ENCODE measurements around the gene BSDC1. TPM values are rescaled to one million over a fixed set of nuclear protein-coding genes. Genes with fewer than 3 reads are reported as not detected.

Gene BSDC1
- total and polyA plus RNA-seq, 10 of the 15 experiments (the other 5 are each of a cell fraction or from before 2014, with no cell fraction given), result 3.0 to 39.7 (median 22.8) TPM

DNA sequence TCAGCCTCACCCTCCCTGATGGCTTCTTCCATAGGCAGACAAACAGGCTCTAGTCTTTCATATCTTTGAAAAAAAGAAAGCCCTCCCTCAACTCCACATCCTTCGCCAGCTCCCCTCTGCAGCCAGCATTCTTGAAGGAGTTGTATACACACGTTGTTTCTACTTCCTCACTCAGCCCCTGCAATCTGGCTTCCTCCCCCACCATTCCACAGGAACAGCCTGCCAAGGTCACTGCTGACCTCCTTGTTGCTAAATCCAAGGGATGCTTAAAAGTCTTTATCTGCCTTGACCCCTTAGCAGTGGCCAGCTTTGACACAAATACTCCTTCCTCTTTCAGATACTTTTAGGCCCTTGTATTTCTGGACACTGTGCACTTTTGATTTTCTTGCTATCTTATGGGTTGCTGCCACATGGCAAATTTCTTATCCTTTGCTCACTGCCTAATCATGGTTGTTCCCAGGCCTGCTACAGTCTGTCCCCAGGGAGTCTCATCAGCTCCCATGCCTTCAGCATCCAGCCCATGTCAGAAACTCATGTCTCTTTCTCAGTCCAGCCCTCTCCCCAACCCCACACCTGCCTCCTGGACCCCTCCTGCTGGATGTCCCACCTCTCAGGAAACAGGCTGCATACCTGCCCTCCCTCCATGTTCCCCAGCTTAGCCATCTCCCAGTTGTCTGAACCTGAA, 40.2 kb downstream of the BSDC1 start:
- no TSS peak for BruUV-seq (replicated peaks)
- SMC1A ChIA-PET (ENCODE audit: uncharacterized antibody, unreplicated experiment), result interaction anchor here (1.1 to 3.6 kb wide), 2 partner anchors 17 to 21 kb away, joined by 3 to 16 read pairs; partner anchors contain the start of gene MARCKSL1
- no peak overlapping the region for H3K4me3 ChIP-seq
- no peak for FAIRE-seq
- peaks cover 14% of the 10 kb centered on the region for H3K4me1 ChIP-seq (ENCODE audit: control insufficient read depth, insufficient read depth, low read length)
- H3K4me2 ChIP-seq (ENCODE audit: control insufficient read depth, insufficient read depth), result no peak overlapping the region
- CTCF ChIA-PET, result interaction anchor here (1.0 to 1.9 kb wide), 4 partner anchors 12 to 133 kb away, joined by 3 to 7 read pairs (median 4); partner anchors contain the start of gene BSDC1
- no peak overlapping the region for H3K9ac ChIP-seq (ENCODE audit: control insufficient read depth, insufficient read depth, low read length)
- no peak for DNase-seq (ENCODE audit: low read depth, low spot score)
- no peaks in the 10 kb centered on the region for H3K9me3 ChIP-seq (replicated peaks; ENCODE audit: control insufficient read depth, insufficient read depth, low read length)
- intact Hi-C loops (cut with micrococcal nuclease; ENCODE audit: unreplicated experiment), result no loop called here
- ATAC-seq, result no peak
- in situ Hi-C loops (cut with MboI), result no loop called here
- TF ChIP-seq YY1 (IDR thresholded peaks at IDR 0.05; ENCODE audit: low read depth, low read length) (no peak), CREB1 (IDR thresholded peaks at IDR 0.05; ENCODE audit: low read depth) (no peak), JUND (IDR thresholded peaks at IDR 0.05; ENCODE audit: low read depth, low read length) (no peak), NFYA (IDR thresholded peaks at IDR 0.05; ENCODE audit: borderline replicate concordance, low read depth, low read length) (no peak), SIX5 (IDR thresholded peaks at IDR 0.05; ENCODE audit: low read depth, low read length, severe bottlenecking) (no peak), RFX5 (IDR thresholded peaks at IDR 0.05; ENCODE audit: low read depth, low read length) (no peak), RBBP5 (conservative IDR thresholded peaks at IDR 0.05) (no peak)
- H3K79me2 ChIP-seq (ENCODE audit: control insufficient read depth, insufficient read depth, low read length), result no peaks in the 10 kb centered on the region; the same call in 1 of the 2 replicates
- RAD21 ChIA-PET (ENCODE audit: unreplicated experiment), result interaction anchor here (0.7 to 1.6 kb wide), 3 partner anchors 13 to 138 kb away, joined by 3 read pairs; partner anchors contain the start of gene BSDC1
- 48% methylated on average over 2 of the region's 2 CpGs for WGBS (ENCODE audit: insufficient coverage, insufficient replicate concordance, low lambda C conversion rate, missing lambda C conversion rate)
- POLR2A ChIA-PET, result interaction anchor here (0.6 to 5.1 kb wide), 3 partner anchors 17 to 290 kb away, joined by 3 to 46 read pairs (median 3); partner anchors contain the start of gene MARCKSL1
- no peaks in the 10 kb centered on the region for H3K27me3 ChIP-seq (replicated peaks in 1 of 2; ENCODE audit: control insufficient read depth in 2 of 2, insufficient read depth in 2 of 2, low read length in 1 of 2)
- H2AFZ ChIP-seq (ENCODE audit: control insufficient read depth, low read depth, low read length), result no peak overlapping the region
- no peaks in the 10 kb centered on the region for H4K20me1 ChIP-seq (ENCODE audit: control insufficient read depth, insufficient read depth)
- H3K36me3 ChIP-seq (ENCODE audit: control insufficient read depth in 2 of 2, insufficient read depth in 2 of 2, low read length in 1 of 2), result no peaks in the 10 kb centered on the region
- no peak overlapping the region for H3K27ac ChIP-seq (ENCODE audit: control insufficient read depth, insufficient read depth)

All from GM12878 (cell line).